ENCODE results near the gene AGMO. TPM values are rescaled to one million over a fixed set of nuclear protein-coding genes. Genes with fewer than 3 reads are reported as not detected.

The AGMO gene
- total and polyA plus RNA-seq, 2 of the 8 experiments (the other 6 are each of a cell fraction or from before 2014, with no cell fraction given) = 0.22 to 0.45 TPM

- Histone ChIP-seq H3K79me1 (ENCODE audit: low read depth, low read length) (no peaks in the 10 kb centered on the region), H4K91ac (replicated peaks; ENCODE audit: insufficient read length, low read length) (no peak overlapping the region)
- POLR2A ChIA-PET (ENCODE audit: partially characterized antibody) = no interaction called here
These were observed 18.6 kb downstream of the AGMO start for GRCh38 chr7:15543256-15543655.

More at GRCh38 chr7:15543256-15543655, 18.6 kb downstream of the AGMO start:
- no peak overlapping the region for H3K9ac ChIP-seq (replicated peaks in 1 of 4; ENCODE audit: extremely low read depth in 1 of 4, low read depth in 3 of 4, low read length in 3 of 4)
- TF ChIP-seq MAFK (IDR thresholded peaks at IDR 0.05; ENCODE audit: low read depth, low read length) (no peak), TAF7 (optimal IDR thresholded peaks at IDR 0.05; ENCODE audit: borderline replicate concordance, low read depth, low read length) (no peak)
- no peak overlapping the region for H2BK15ac ChIP-seq (ENCODE audit: low read length)
- H3K14ac ChIP-seq (ENCODE audit: insufficient read length) = no peak overlapping the region
- H3K27ac ChIP-seq (ENCODE audit: low read depth, low read length) = no peak overlapping the region
- H2AK5ac ChIP-seq (ENCODE audit: low read depth, low read length) = no peak overlapping the region
- H2BK12ac ChIP-seq (ENCODE audit: low read depth, low read length) = no peak overlapping the region
- CTCF ChIA-PET (ENCODE audit: partially characterized antibody) = no interaction called here
- no peak overlapping the region for H3K4me3 ChIP-seq (ENCODE audit: extremely low read depth in 1 of 4, insufficient read depth in 2 of 4, low read depth in 3 of 4, low read length in 4 of 4)
- WGBS, 2 experiments (ENCODE audit: extremely low coverage in 1 of 2, insufficient coverage in 1 of 2, insufficient read length in 1 of 2, insufficient replicate concordance in 2 of 2, low coverage in 1 of 2, low lambda C conversion rate in 2 of 2, missing lambda C conversion rate in 1 of 2) = 100% methylated on average over 1 of the region's 1 CpG; no CpG with 5 or more reads in 1 of the 2 experiments
- H3K79me2 ChIP-seq (ENCODE audit: control insufficient read depth in 1 of 2, insufficient read depth in 2 of 2, low read length in 2 of 2) = no peaks in the 10 kb centered on the region
- 0 out of 7 replicates have a peak, but pooled peaks cover 0 to 3% (median 0%) of the 10 kb centered on the region in 4 experiments for H3K4me1 ChIP-seq (replicated peaks in 1 of 4; ENCODE audit: control insufficient read depth in 3 of 4, insufficient read depth in 4 of 4, low read length in 3 of 4)
- no peak overlapping the region for H3K56ac ChIP-seq (replicated peaks; ENCODE audit: insufficient read length, low read depth, low read length)
- H4K8ac ChIP-seq (ENCODE audit: extremely low read depth, insufficient read depth, low read length) = no peak overlapping the region
- no peak overlapping the region for H2BK20ac ChIP-seq (ENCODE audit: low read length)
- no peak overlapping the region for H2BK120ac ChIP-seq (replicated peaks; ENCODE audit: low read depth, low read length)
- H3K4me2 ChIP-seq (ENCODE audit: insufficient read depth in 1 of 2, low read depth in 2 of 2, low read length in 2 of 2) = no peak overlapping the region
- H4K20me1 ChIP-seq (replicated peaks in 1 of 2; ENCODE audit: control insufficient read depth in 1 of 2, insufficient read depth in 2 of 2, low read length in 2 of 2) = no peaks in the 10 kb centered on the region
- no peaks in the 10 kb centered on the region for H3K27me3 ChIP-seq (replicated peaks in 1 of 4; ENCODE audit: control insufficient read depth in 3 of 4, extremely low read depth in 1 of 4, insufficient read depth in 3 of 4, low read length in 3 of 4)
- no peak overlapping the region for H3K18ac ChIP-seq (ENCODE audit: extremely low read depth, low read length)
- H3K4ac ChIP-seq (replicated peaks; ENCODE audit: insufficient read length, low read depth, low read length) = no peak overlapping the region
- no peak overlapping the region for H2BK5ac ChIP-seq (ENCODE audit: low read depth, low read length)
- H3K23me2 ChIP-seq (ENCODE audit: low read depth, low read length) = no peaks in the 10 kb centered on the region
- no peak overlapping the region for H4K5ac ChIP-seq (ENCODE audit: insufficient read length, low read depth, low read length)
- H3K36me3 ChIP-seq (ENCODE audit: control insufficient read depth in 2 of 4, insufficient read depth in 4 of 4, low read length in 3 of 4) = no peaks in the 10 kb centered on the region
- DNase-seq (ENCODE audit: low read depth in 1 of 2, low spot score in 2 of 2) = no peak
- H3K23ac ChIP-seq (ENCODE audit: insufficient read length) = no peak overlapping the region
- FAIRE-seq = no peak
- no peak overlapping the region for H2AFZ ChIP-seq (ENCODE audit: low read length)
- H3K9me3 ChIP-seq (ENCODE audit: insufficient read depth in 2 of 2, low read depth in 1 of 2, low read length in 1 of 2) = peaks cover 0 to 5% of the 10 kb centered on the region in 2 experiments; a peak in 1 of 4 replicates
